Body of pancreas (tissue), 4 donors: ENCODE measurements around the gene WDPCP.

Experiments used
- CTCF ChIP-seq, 7 experiments: fragments of 450-650 bp in 4 of 7; fragments of 200-600 bp in 3 of 7; sonication (generic) in 3 of 7; IDR thresholded peaks; one replicate each; pipeline ENCODE4 v1.5.1; 2016 to 2019; ENCODE audit warnings: antibody characterized with exemption in 7 of 7
- POLR2A ChIP-seq, 3 donors: fragments of 450-650 bp; IDR thresholded peaks; one replicate each; pipeline ENCODE4 v1.6.1; 2016; ENCODE audit warnings: antibody characterized with exemption in 3 of 3, mild to moderate bottlenecking in 2 of 3

GRCh38 chr2:63132020-63132419, 456.3 kb downstream of the WDPCP start:
- TF ChIP-seq CTCF (IDR thresholded peaks at IDR 0.05), result no peak
- TF ChIP-seq POLR2A (IDR thresholded peaks at IDR 0.05), result no peak
